Posterior vena cava (tissue), 2 donors: Measurements from ENCODE around the gene RFFL. TPM values are rescaled to one million over a fixed set of nuclear protein-coding genes. Genes with fewer than 3 reads are reported as not detected.
"Not testable (repeated sequence)": the region's sequence is repeated elsewhere in the genome, so short reads cannot be mapped to it uniquely, and the experiment has no call there.

Source experiments
- DNase-seq: peaks from one replicate; pipeline ENCODE4 v3.0.0-alpha.2; 2020; ENCODE audit warnings: low spot score
- intact Hi-C, 2 donors: fragments of 100-400 bp; cut with DNase I; formaldehyde crosslinking; loops; one replicate each; pipeline versions ENCODE4 v1.14.1 to v1.14.2; 2022 to 2023
- total RNA-seq, 2 donors: library from RNA; stranded (reverse); fragmentation: NEBNext Ultra II Directional; extraction: Animal tissue kit (Norgen Biotek cat#: 25700); gene quantifications; one replicate each; pipeline ENCODE4 v1.2.1, GENCODE V29; 2021
- donor health status: DM: yes; HTN: yes; CAD: no.
- donor health status: DM: yes; HTN: yes; CAD: no.

The RFFL gene
- total RNA-seq, 2 donors from 2014 or later, result 19.8 to 23.0 TPM

- DNase-seq, result no peak
- intact Hi-C loops, result no loop called here
Observed at GRCh38 chr17:35052780-35053179, 10.7 kb downstream of the RFFL start.

- no peak for DNase-seq
- intact Hi-C loops, result no loop called here
Observed at GRCh38 chr17:35052241-35052610, 11.3 kb downstream of the RFFL start.

GRCh38 chr17:35051579-35052240, 11.8 kb downstream of the RFFL start:
- DNase-seq, result no peak
- intact Hi-C loops, result no loop called here

- DNase-seq, result no peak
- intact Hi-C loops, result no loop called here
Observed at GRCh38 chr17:35051183-35051578, 12.3 kb downstream of the RFFL start.

GRCh38 chr17:35050170-35050569, 13.3 kb downstream of the RFFL start:
- DNase-seq, result no peak
- intact Hi-C loops, result no loop called here

- DNase-seq, result no peak
- intact Hi-C loops, result no loop called here
Observed at GRCh38 chr17:35048685-35049379, 14.7 kb downstream of the RFFL start.

GRCh38 chr17:35046740-35047283, 16.7 kb downstream of the RFFL start:
- DNase-seq, result no peak
- intact Hi-C loops, result no loop called here

GRCh38 chr17:35046245-35046644, 17.3 kb downstream of the RFFL start:
- DNase-seq, result no peak

GRCh38 chr17:35045458-35045979, 18.0 kb downstream of the RFFL start:
- intact Hi-C loops, DNase-seq: not testable (repeated sequence)

More at GRCh38 chr17:35046245-35046644, 17.3 kb downstream of the RFFL start:
- intact Hi-C loops, result no loop called here

GRCh38 chr17:35044181-35044580, 19.3 kb downstream of the RFFL start:
- DNase-seq, result no peak

GRCh38 chr17:35041390-35041789, 22.1 kb downstream of the RFFL start:
- intact Hi-C loops, result no loop called here

More at GRCh38 chr17:35044181-35044580, 19.3 kb downstream of the RFFL start:
- intact Hi-C loops, result no loop called here

GRCh38 chr17:35038453-35038852, 25.1 kb downstream of the RFFL start:
- no peak for DNase-seq
- intact Hi-C loops, result no loop called here

More at GRCh38 chr17:35041390-35041789, 22.1 kb downstream of the RFFL start:
- no peak for DNase-seq

GRCh38 chr17:35030780-35031179, 32.7 kb downstream of the RFFL start:
- intact Hi-C loops, result no loop called here
- no peak for DNase-seq

- no peak for DNase-seq
- intact Hi-C loops, result no loop called here
Observed at GRCh38 chr17:35028531-35029262, 34.8 kb downstream of the RFFL start.

GRCh38 chr17:35028097-35028496, 35.4 kb downstream of the RFFL start:
- DNase-seq, intact Hi-C loops: not testable (repeated sequence)

GRCh38 chr17:35025541-35025940, 38.0 kb downstream of the RFFL start:
- intact Hi-C loops, result no loop called here
- DNase-seq, result no peak

GRCh38 chr17:35023538-35023937, 40.0 kb downstream of the RFFL start:
- no peak for DNase-seq
- intact Hi-C loops, result no loop called here

- intact Hi-C loops, result no loop called here
Observed at GRCh38 chr17:35022536-35023063, 40.9 kb downstream of the RFFL start.

GRCh38 chr17:35021520-35022380, 41.8 kb downstream of the RFFL start:
- intact Hi-C loops, result no loop called here

More at GRCh38 chr17:35022536-35023063, 40.9 kb downstream of the RFFL start:
- peak; percentile 95 for DNase-seq

More at GRCh38 chr17:35021520-35022380, 41.8 kb downstream of the RFFL start:
- DNase-seq, result no peak
